Globus pallidus (tissue), 1 donor: Measurements from ENCODE around the gene PIAS2.
"Not testable (repeated sequence)": the region's sequence is repeated elsewhere in the genome, so short reads cannot be mapped to it uniquely, and the experiment has no call there.

Experiments
- DNase-seq: peaks from one replicate; pipeline ENCODE4 v3.0.0-alpha.2; 2015; ENCODE audit warnings: low spot score

Gene PIAS2

DNA sequence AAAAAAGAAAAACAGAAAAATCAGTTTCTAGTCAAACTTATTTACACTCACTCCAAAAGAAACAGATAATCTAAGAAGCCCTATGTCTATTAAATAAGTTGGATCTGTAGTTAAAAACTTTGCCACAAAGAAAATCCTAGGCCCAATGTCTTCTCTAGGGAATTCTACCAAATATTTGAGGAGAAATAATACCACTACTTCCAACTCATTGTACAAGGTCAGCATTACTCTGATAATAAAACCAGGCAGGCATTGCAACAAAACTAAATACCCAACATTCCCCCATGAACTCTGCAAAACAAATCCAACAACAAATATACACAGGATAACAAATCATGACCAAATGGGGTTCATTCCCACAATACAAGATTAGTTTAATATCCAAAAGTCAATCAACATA, 86.7 kb downstream of the PIAS2 start:
- DNase-seq = no peak

DNA sequence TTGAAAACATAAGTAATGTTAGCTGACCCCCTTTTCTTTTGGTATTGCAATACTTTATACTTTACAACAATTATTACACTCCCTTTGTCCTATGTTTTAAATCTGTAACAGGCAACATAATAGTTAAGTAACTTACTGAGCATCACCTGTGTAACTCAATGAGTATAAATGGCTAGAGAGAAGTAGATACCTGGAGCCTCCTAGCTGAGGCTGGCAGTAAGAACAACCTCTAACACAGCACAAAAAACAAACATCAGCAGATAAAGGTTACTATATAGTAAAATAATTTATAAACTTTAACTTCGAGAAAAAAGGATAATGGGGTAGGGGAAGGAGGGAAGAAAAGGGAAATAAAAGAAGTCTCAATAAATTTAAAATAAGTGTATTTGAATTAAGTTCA, 87.4 kb downstream of the PIAS2 start:
- DNase-seq = no peak

DNA sequence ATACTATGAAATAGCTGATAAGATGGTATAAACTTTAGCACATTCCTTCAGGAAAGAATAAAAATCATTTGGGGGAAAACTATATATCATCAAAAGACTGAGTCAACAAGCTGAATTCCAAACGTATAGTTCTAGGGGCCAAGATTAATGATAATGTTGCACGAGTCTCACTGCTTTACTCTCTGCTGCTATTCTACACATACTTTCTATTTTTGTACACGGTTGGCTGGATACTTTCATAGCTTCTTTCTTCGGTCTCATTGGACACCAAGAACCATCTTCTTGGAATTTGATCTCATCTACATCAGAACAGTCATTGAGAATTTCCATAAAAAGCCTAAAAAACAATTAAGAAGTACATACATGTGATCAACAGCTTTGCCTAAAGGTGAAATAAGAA, 87.8 kb downstream of the PIAS2 start:
- no peak for DNase-seq

DNA sequence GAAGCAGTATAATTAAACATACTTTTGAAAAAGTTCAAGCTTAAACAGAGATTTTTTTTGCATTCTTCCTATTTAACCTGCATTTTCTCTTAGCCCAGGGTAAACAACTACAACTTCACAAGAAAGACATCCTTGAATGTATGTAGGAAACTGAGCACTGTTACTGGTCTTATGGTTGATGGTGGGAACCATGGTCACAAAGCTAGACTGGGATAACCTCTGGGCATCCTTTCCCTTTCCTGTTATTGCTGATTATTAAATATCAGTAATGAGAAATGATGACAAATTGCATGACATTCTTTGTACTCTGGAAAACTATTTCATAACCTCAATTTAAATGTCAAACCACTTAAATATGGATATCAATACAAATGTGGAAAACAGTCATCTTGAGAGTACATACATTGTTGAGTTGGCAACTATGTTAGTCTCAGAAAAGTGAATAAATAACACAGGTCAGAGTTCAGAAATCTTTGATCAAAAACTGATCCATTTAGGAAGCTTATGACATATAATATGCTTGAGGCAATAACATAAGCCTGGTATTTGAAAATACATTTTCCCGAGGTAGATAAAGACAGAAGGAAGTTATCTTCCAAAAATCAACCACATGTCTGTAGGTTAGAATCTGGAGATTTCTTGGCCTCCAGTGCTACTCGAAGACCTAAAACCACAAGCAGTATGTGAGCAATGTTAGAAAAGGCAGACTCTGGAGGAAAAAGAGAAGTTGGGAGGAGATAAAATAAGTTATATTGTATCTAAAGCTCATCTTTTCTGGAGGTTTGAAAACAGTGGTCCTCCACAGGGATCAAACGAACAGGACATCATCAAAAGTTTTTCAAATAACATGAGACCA, 95.2 kb downstream of the PIAS2 start:
- DNase-seq = no peak

DNA sequence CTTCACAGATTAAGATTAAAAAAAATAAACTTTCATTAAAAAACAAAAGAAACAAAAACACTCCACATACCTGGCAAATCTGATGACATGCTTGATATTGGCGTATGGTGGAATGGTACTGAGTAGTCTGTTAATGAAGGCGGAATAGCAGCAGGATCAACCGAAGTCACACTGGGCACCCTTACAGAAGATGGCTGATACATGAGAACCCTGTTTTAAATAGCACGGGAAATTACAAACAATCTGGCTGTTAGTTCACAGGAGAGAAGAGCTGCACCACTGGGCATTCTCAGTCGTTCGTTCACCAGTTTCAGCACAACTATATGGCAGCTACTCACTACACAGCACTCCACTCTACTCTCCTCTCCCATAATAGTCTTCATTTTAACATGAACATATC, 96.4 kb downstream of the PIAS2 start:
- no peak for DNase-seq

DNA sequence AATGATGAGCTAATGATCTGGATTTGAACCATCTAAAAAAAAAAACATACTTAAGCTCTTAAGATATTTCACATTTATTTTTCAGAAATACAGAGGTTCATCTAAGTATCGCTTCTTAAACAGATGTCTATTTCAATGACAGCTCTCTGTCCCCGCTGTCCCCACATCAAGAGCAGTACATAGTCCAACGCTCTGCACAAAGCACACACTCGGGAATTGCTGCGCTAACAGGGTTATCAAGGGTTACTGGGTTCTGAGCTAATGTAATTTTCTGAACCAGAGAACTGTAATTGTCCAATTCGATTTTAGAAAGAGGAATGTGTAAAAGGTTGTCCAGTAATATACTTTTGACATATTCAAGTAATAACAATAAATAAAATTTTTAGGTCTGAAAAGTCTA, 101.6 kb downstream of the PIAS2 start:
- no peak for DNase-seq

DNA sequence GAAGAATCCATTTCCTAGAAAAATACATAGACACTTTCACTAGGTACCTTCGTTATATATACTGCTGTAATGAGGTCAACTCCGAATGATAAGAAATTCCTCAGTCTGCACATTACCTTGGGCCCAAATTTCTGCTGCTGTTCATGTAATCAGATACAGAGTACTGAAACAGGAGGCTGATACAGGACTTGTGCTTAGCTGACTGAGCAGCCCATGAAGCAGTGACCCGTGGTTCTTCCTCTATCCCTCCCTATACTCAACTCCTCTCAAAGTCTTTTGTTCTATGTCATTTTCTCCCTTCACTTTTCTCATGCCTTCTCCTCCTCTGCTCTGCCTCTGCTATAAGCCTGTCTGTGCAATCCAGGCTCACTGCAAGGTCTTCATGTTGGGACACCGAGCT, 102.9 kb downstream of the PIAS2 start:
- DNase-seq = no peak

DNA sequence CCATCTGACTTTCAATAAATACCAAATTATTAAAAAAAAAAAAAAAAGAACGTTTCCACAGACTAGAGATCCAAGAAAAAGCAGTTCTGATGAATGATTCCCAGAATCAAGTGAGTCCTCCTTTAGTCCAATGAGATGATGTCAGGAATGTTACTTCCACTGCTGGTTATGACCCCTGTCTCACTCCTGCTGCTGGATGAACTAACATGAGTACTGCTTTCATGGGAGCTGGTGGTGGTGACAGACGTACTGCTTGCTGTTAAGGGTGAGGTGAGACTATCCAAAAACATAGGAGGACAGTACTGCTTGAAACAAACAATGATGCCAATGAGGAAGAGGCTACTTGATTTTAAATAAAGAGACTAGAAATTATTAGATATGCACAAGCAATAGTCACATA, 105.0 kb downstream of the PIAS2 start:
- DNase-seq = no peak

DNA sequence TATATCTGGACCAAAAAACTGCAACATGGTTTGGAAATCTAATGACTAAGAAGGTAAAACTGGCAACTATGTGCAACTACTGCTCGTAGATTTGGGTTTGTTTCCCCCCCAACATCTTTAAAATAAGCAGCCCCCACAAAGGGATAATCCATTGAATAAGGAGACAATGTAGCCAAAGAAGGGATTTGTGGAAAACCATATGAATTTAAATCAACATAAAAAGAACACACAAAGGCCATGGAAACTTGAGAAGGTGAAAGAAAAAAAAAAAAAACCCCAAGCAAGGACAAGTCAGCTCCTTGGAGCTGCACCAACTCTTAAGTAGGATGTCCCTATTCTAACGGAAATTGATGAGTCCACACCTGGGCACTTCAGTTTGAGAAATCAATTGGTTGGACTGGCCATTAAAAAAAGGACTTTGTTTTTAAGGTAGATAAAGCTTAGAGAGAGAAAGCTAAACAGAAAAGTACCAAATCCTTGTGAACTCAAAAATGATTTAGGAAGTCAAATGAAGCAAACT, 106.8 kb downstream of the PIAS2 start:
- DNase-seq = no peak

DNA sequence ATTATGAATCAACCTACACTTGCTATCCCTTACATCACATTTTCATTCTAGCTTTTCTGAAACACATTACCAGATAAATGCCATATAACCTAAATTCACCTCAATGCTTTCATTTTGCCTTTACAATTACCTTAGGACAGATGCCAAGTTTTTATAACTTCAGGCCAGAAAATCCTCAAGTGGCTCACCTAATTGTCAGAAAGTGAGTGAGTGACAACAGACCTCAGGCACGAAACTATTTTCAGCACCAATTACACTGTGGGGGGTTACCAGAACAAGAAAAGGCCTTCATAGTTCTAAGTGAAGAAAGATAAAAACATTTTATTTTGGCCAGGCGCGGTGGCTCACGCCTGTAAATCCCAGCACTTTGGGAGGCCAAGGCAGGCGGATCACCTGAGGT, 108.2 kb downstream of the PIAS2 start:
- DNase-seq = no peak

DNA sequence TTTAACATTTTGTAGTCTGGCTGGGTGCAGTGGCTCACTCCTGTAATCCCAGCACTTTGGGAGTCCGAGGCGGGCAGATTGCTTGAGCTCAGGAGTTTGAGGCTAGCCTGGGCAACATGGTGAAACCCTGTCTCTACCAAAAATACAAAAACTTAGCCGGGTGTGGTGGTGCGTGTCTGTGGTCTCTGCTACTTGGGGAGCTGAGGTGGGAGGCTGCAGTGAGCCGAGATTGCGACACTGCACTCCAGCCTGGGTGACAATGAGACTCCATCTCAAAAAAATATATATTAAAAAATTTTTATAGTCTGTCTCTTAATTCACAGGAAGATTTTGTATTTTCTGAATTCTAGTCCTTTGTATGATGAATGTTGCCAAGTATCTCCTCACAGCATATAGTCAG, 121.4 kb downstream of the PIAS2 start:
- DNase-seq = not testable (repeated sequence)

DNA sequence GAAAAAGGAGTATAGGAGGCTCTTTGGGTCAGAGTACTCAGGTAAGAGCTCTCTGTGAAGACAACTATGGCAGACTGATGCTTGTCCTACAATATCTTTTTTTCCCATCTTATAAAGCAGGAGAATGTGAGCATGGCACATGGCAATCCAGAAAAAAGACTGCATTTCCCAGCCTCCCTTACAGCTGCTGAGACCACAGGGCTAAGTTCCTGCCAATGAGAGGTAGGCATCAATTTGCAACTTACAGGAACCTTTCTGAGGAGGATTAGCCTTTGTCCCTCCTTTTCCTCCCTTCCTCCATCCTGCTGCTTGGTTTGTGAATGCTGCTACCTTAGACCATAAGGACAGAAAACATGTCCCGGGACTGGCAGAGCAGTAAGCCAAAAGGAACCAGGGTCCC, 122.7 kb downstream of the PIAS2 start:
- DNase-seq = no peak

DNA sequence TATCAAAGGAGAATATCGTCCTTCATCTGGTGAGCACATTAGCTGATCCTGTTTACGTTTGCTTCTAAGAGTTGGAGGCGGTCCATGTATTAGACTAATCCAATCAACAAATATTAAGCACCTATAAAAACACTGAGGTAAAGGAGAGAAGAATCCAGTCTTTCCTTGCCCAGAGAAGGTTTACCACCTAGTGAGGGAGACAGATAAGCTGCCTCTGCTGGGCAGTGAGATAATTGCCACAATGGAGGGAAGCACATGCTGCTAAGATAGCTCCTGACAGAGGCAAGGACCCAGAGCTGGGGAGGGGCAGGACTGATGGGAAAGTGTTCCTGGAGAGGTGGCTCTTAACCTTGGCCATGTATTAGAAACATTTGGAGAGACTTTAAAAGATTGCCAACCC, 123.7 kb downstream of the PIAS2 start:
- DNase-seq = no peak

DNA sequence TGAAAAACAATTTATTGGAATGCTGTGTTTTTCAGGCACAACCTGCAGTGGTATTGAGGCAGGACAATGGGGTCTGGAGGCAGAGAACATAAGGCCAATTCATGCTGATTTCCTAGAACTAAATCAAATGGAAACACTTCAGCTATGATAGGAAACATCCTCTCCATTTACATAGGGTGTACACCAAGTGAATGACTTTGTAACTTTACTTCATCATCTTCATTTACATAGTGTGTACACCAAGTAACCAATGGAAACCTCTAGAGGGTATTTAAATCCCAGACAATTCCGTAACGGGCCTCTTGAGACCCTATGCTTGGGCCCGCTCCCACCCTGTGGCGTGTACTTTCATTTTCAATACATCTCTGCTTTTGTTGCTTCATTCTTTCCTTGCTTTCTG, 128.2 kb downstream of the PIAS2 start:
- no peak for DNase-seq

DNA sequence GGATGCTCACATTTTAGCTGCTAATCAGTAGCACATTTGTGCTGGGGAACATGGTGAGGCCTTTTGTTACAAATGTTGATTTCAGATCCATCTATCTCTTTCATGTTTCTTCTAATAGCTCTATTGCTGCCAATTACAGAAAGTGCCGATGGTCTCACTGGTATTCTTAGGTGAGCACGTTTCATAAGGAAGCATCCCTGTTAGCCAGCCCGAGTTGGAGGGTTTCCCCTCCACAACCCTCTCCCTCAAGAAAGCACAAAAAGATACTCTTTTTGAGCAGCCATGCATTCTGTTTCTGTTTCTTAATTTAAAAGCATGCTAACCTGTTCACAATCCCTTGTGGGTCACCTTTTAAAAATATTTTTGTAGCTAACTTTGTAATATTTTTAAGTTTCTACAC, 129.6 kb downstream of the PIAS2 start:
- no peak for DNase-seq

DNA sequence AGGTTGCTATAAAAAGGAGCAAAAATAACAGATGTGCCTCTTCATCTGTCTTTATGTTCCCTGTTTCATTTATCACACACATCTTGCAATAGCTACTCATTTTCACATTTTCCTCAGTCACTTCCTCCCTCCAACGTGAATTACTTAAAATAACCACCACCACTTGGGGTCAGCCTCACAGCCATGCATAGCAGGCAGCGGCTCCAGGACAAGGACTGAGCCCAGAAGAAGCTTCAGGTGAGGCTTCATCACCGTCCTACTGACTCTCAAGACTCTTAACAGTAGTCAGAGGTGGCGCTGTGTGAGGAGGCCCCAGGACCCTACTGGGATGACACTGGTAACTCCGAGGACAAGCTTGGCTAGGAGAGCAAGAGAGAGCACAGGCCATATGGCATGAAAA, 144.9 kb downstream of the PIAS2 start:
- DNase-seq = no peak

DNA sequence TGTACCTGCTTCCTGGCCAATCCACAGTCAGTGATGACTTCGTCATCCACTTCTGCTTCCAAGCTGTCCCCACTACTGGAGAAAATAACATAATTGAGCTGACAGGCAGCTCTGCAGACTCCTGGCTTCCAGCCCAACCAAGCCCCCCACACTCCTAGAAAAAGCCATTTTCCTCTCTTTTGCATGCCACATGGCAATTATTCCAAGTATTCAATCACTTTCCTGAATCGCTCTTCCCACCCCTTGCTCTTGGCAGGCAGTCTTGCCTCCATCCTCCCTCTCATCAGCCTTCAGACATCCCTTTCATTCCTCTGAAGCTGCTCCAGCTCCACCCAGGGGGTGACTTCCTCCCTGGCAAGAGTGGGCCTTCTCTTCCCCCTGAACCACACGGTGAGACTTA, 146.2 kb downstream of the PIAS2 start:
- no peak for DNase-seq

DNA sequence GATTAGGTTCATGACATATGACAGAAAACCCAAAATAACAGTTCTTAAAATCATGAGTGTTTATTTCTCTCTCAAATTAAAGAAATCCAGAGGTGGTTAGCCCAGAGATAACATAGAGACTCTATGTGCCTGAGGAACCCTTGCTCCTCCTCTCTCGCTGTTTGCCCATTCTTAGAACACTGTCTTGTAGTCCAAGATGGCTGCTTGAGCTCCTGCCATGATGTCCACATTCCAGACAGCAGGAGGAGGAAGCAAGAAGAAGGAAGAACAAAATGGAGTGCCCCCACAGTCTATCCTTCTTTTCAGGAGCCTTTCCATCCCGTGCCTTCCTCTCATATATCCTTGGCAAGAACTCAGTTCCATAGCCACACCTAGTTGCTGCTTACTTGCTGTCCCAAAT, 146.6 kb downstream of the PIAS2 start:
- DNase-seq = no peak

DNA sequence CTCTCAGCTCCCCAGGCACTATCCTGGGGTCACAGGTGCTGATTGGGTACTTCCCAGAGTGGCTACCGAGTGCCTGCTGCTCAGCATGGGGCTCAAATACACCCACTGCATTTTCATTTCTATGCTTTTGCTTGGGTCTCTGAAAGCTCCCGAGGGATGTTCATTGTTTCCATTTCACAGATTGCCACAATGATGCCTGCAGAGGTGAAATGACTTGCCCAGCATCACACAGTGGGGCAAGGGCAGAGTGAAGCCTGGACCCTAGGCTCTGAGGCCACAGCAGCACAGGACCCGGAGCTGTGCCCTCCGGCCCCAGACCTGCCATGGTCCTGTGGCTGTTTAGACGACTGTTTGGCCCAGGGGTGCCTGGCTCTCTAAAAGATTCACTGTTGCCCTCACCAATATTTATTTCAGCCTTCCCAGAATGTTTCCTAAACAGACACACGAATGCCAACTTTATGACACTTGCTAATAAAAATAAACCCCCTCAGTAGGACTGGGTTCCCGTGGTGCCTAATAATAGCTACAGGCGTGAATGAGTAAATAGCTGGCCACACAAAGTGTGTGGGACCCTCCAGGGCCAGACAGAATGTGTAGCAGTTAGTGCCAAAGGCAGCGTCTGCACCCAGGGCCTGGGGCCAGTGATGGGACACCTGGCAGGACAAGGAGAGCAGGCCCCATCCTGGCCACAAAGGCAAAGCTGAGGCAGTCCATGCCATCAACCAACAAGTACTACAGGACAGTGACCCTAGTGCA, 149.0 kb downstream of the PIAS2 start:
- no peak for DNase-seq

DNA sequence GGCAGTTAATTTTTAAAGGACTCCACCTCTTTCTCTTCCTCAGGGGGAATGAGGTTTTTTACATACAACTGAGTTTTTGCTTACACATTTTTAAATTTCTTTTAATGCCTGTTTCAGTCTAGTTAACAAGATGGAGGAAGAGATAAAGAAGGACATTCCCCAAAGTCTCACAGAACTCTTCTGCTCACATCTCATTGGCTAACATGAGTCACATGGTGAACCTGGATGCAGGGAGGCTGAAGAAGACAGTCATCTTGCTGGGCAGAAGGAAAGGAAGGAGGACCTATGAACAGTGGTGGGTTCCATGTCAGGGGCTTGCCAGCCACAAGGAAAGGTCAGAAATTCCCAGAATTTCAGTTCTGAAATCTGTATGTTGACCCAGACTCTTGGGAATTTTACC, 150.1 kb downstream of the PIAS2 start:
- DNase-seq = no peak

DNA sequence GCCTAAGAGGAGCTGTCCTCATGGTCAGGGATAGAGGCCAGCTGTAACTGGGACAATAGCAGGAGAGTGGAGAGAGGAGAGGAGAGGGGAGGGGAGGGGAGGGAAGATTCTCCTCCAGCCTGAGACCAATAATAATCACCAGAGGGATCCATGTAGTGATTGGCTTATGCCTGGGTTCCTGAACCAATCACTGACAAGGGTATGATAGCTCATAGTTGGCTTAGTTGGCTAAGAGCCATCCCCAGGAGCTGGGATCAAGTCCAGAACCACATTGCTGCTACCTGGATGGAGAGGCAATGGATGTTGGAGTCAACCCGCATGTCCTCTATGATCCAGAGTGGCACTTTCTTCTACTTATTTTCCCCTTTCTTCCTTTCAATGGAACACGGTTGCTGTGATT, 152.7 kb downstream of the PIAS2 start:
- no peak for DNase-seq

DNA sequence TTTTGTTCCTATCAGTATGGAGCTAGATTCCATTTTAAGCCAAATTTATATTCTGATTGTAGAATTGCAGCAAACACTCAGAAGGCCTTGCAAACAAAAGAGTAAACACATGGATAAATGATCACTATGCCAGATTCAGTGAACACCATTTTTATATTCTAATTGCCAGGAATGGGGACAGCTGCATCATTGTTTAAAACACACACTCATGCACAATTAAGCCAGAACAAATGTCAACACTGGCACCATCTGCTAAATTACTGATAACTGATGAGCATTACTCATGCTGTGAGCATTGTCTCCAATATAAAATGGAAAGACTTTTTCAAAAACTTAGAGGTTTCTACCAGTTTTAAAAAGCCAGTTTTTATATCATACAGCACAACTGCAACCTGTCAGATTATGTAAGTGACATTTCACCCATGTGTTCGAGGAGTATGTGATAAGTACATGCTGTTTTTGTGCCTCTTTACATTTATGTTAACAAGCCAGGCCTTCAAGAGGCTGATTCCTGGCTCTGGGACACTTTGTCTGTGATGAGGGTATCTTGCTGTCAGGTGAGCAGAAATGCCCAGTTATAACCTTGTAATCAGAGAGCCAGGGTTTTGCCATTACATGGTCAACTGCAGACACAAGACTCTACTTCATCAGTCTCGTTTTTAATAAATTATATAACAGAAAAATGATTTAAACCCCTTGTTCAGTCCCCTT, 156.1 kb downstream of the PIAS2 start:
- peak; percentile 54 for DNase-seq

DNA sequence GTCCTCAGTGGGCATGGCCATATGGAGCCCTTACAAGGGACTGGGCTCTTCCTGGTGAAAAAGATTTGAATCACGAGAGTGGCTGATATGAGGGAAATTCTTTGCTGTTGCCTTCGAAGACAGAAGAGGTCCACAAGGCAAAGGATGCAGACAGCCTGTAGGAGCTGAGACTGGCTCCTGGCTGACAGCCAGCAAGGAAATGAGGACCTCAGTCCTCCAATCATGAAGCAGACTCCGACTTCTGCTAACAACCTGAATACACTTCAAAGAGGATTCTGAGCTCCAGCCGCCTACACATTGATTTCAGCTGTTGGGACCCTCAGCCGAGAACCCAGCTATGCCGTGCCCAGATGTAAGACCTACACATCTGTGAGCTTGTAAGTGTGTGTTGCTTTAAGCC, 157.4 kb downstream of the PIAS2 start:
- DNase-seq = no peak
